Liver (tissue), 9 donors: ENCODE results near the gene KCTD12. TPM values are rescaled to one million over a fixed set of nuclear protein-coding genes. Genes with fewer than 3 reads are reported as not detected.
"Not testable (repeated sequence)": the region's sequence is repeated elsewhere in the genome, so short reads cannot be mapped to it uniquely, and the experiment has no call there.

ENCODE experiments used
- DNase-seq: peaks from one replicate; pipeline ENCODE4 v3.0.0-alpha.2; 2017; ENCODE audit warnings: low spot score
- H3K27ac ChIP-seq, 2 donors: one replicate each; pipeline ENCODE4 v1.7.0; 2013; ENCODE audit warnings: inconsistent platforms in 2 of 2, low read length in 2 of 2, control low read depth in 1 of 2, low read depth in 1 of 2, mild to moderate bottlenecking in 1 of 2
- H3K27me3 ChIP-seq, 4 donors: one replicate each; pipeline versions ENCODE4 v1.6.1 to v1.7.0; 2013; ENCODE audit warnings: low read length in 3 of 4, inconsistent platforms in 1 of 4, mild to moderate bottlenecking in 1 of 4, moderate library complexity in 1 of 4; ENCODE audit not compliant: control insufficient read depth in 4 of 4, insufficient read depth in 4 of 4
- H3K36me3 ChIP-seq, 4 donors: one replicate each; pipeline versions ENCODE4 v1.6.1 to v1.7.0; 2013; ENCODE audit warnings: low read length in 3 of 4, mild to moderate bottlenecking in 3 of 4, low read depth in 1 of 4, moderate library complexity in 1 of 4; ENCODE audit not compliant: control insufficient read depth in 4 of 4, insufficient read depth in 3 of 4
- H3K4me1 ChIP-seq, 4 donors: one replicate each; pipeline versions ENCODE4 v1.6.1 to v1.7.0; 2013; ENCODE audit warnings: low read length in 3 of 4, mild to moderate bottlenecking in 3 of 4, moderate library complexity in 1 of 4; ENCODE audit not compliant: control insufficient read depth in 4 of 4, insufficient read depth in 4 of 4
- H3K4me3 ChIP-seq, 3 donors: one replicate each; pipeline versions ENCODE4 v1.6.1 to v1.7.0; 2013; ENCODE audit warnings: low read length in 3 of 3, control low read depth in 1 of 3, low read depth in 1 of 3, mild to moderate bottlenecking in 1 of 3
- H3K9ac ChIP-seq, 2 donors: one replicate each; pipeline ENCODE4 v1.7.0; 2013; ENCODE audit warnings: low read length in 2 of 2, mild to moderate bottlenecking in 2 of 2, moderate library complexity in 2 of 2, control low read depth in 1 of 2, low read depth in 1 of 2
- H3K9me3 ChIP-seq, 4 donors: one replicate each; pipeline versions ENCODE4 v1.6.1 to v1.7.0; 2013; ENCODE audit warnings: low read length in 3 of 4; ENCODE audit not compliant: control insufficient read depth in 4 of 4
- ATF3 ChIP-seq: IDR thresholded peaks from 2 replicates; pipeline ENCODE4 v1.6.1; 2016; ENCODE audit warnings: antibody characterized with exemption
- CTCF ChIP-seq: fragments of 150-350 bp; IDR thresholded peaks from 2 replicates; pipeline ENCODE4 v1.5.1; 2017; ENCODE audit warnings: improper control_type of control experiment, low read depth, low read length; ENCODE audit not compliant: missing input control
- EGR1 ChIP-seq, 2 donors: IDR thresholded peaks; 2 replicates each; pipeline ENCODE4 v1.6.1; 2016 to 2018; ENCODE audit warnings: antibody characterized with exemption in 2 of 2, low read depth in 2 of 2
- FOXA1 ChIP-seq: IDR thresholded peaks from 2 replicates; pipeline ENCODE4 v1.6.1; 2016; ENCODE audit warnings: antibody characterized with exemption
- FOXA2 ChIP-seq: IDR thresholded peaks from 2 replicates; pipeline ENCODE4 v1.6.1; 2016; ENCODE audit warnings: antibody characterized with exemption
- GABPA ChIP-seq, 2 donors: IDR thresholded peaks in 1 of 2; conservative IDR thresholded peaks in 1 of 2; 2 replicates each; pipeline ENCODE4 v1.6.1; 2016; ENCODE audit warnings: antibody characterized with exemption in 2 of 2, mild to moderate bottlenecking in 1 of 2, moderate library complexity in 1 of 2
- HNF4A ChIP-seq, 2 donors: conservative IDR thresholded peaks; 2 replicates each; pipeline ENCODE4 v1.6.1; 2016; ENCODE audit warnings: antibody characterized with exemption in 2 of 2, mild to moderate bottlenecking in 2 of 2
- HNF4G ChIP-seq: IDR thresholded peaks from 2 replicates; pipeline ENCODE4 v1.6.1; 2016; ENCODE audit warnings: antibody characterized with exemption
- JUND ChIP-seq, 2 donors: IDR thresholded peaks; 2 replicates each; pipeline ENCODE4 v1.6.1; 2016; ENCODE audit warnings: antibody characterized with exemption in 2 of 2
- MAX ChIP-seq: IDR thresholded peaks from 2 replicates; pipeline ENCODE4 v1.6.1; 2016; ENCODE audit warnings: antibody characterized with exemption
- NR2F2 ChIP-seq: IDR thresholded peaks from 2 replicates; pipeline ENCODE4 v1.6.1; 2016; ENCODE audit warnings: antibody characterized with exemption
- RAD21 ChIP-seq, 2 donors: IDR thresholded peaks; 2 replicates each; pipeline ENCODE4 v1.6.1; 2016; ENCODE audit warnings: antibody characterized with exemption in 2 of 2, mild to moderate bottlenecking in 2 of 2
- REST ChIP-seq: IDR thresholded peaks from 2 replicates; pipeline ENCODE4 v1.6.1; 2016; ENCODE audit warnings: antibody characterized with exemption, mild to moderate bottlenecking
- RXRA ChIP-seq, 2 donors: IDR thresholded peaks; 2 replicates each; pipeline ENCODE4 v1.6.1; 2017 to 2018; ENCODE audit warnings: antibody characterized with exemption in 2 of 2, mild to moderate bottlenecking in 1 of 2
- SP1 ChIP-seq: IDR thresholded peaks from 2 replicates; pipeline ENCODE4 v1.6.1; 2018; ENCODE audit warnings: antibody characterized with exemption, mild to moderate bottlenecking
- TAF1 ChIP-seq: conservative IDR thresholded peaks from 2 replicates; pipeline ENCODE4 v1.6.1; 2016; ENCODE audit warnings: antibody characterized with exemption, mild to moderate bottlenecking
- YY1 ChIP-seq: IDR thresholded peaks from 2 replicates; pipeline ENCODE4 v1.6.1; 2016; ENCODE audit warnings: antibody characterized with exemption, mild to moderate bottlenecking
- ZBTB33 ChIP-seq: IDR thresholded peaks from 2 replicates; pipeline ENCODE4 v1.6.1; 2016; ENCODE audit warnings: antibody characterized with exemption
- WGBS: extraction: QIAGEN DNeasy Blood & Tissue Kit; methylation state at CpG from one replicate; pipeline ENCODE4 v1.1.7; 2013; 5-methylcytosine and 5-hydroxymethylcytosine counted together
- polyA plus RNA-seq, 2 donors: library from polyadenylated mRNA; stranded (reverse) in 1 of 2; unstranded in 1 of 2; fragments of 200-250 nt in 1 of 2; fragments of >200 nt in 1 of 2; fragmentation: Nextera tagmentation in 1 of 2; extraction: Ambion mirVana in 1 of 2; gene quantifications; one replicate each; pipeline versions ENCODE4 v1.2.1 to v1.2.3, GENCODE V29; 2013 to 2015
- total RNA-seq, 2 donors: library from RNA; depleted of rRNA; stranded (reverse); fragments of >200 nt; gene quantifications; one replicate each; pipeline ENCODE4 v1.2.3, GENCODE V29; 2014
- donor health status: healthy.
- donor health status: healthy.
- donor health status: healthy.
- donor health status: healthy.
- donor health status: healthy.

Gene KCTD12
- total and polyA plus RNA-seq, 4 donors: 1.5 to 14.8 (median 6.6) TPM

- not testable (repeated sequence) for H3K36me3 ChIP-seq, H3K9ac ChIP-seq, H3K27me3 ChIP-seq, H3K4me3 ChIP-seq, H3K9me3 ChIP-seq, DNase-seq, H3K27ac ChIP-seq, H3K4me1 ChIP-seq
- 90% methylated on average over 12 of the region's 12 CpGs for WGBS
Measured at GRCh38 chr13:76917755-76918481, 31.7 kb upstream of the KCTD12 start.

GRCh38 chr13:76917095-76917494 lies 30.9 kb upstream of the KCTD12 start:
- no peaks in the 10 kb centered on the region for H3K36me3 ChIP-seq
- peaks cover 0 to 4% (median 1%) of the 10 kb centered on the region in 4 donors for H3K27me3 ChIP-seq
- 78% methylated on average over 1 of the region's 1 CpG for WGBS
- H3K9me3 ChIP-seq: no peaks in the 10 kb centered on the region
- H3K27ac ChIP-seq: no peak overlapping the region
- no peak for TF ChIP-seq YY1
- no peak for TF ChIP-seq ZBTB33
- TF ChIP-seq FOXA2: no peak
- TF ChIP-seq NR2F2: no peak
- no peak for TF ChIP-seq HNF4A (conservative IDR thresholded peaks at IDR 0.05)
- no peak for TF ChIP-seq RAD21 (IDR thresholded peaks at IDR 0.05)
- TF ChIP-seq JUND (IDR thresholded peaks at IDR 0.05): no peak
- no peak for TF ChIP-seq HNF4G
- no peak for TF ChIP-seq ATF3
- no peak for TF ChIP-seq SP1
- no peak for TF ChIP-seq REST
- no peak for TF ChIP-seq EGR1 (IDR thresholded peaks at IDR 0.05; ENCODE audit: low read depth in 2 of 2)
- no peak for TF ChIP-seq CTCF
- no peak for TF ChIP-seq MAX
- TF ChIP-seq TAF1: no peak
- no peak for TF ChIP-seq FOXA1
- TF ChIP-seq GABPA (IDR thresholded peaks at IDR 0.05 in 1 of 2, conservative IDR thresholded peaks at IDR 0.05 in 1 of 2): no peak
- TF ChIP-seq RXRA (IDR thresholded peaks at IDR 0.05): no peak
- H3K9ac ChIP-seq: no peak overlapping the region
- no peak overlapping the region for H3K4me3 ChIP-seq
- no peaks in the 10 kb centered on the region for H3K4me1 ChIP-seq
- DNase-seq: no peak
